HepG2 (cell line): ENCODE data around the gene VPREB3. TPM values are rescaled to one million over a fixed set of nuclear protein-coding genes. Genes with fewer than 3 reads are reported as not detected.
A peak's percentile ranks its signal among the peaks of the same experiment; 100 is the strongest.

Experiments used
- FOXK1 ChIP-seq: sonication (generic); formaldehyde crosslinking; IDR thresholded peaks from 2 replicates; pipeline ENCODE4 v1.4.0; 2020; ENCODE audit warnings: low read depth, missing genetic modification reagents, borderline replicate concordance
- GABPA ChIP-seq, 2 experiments: IDR thresholded peaks; 2 replicates each; pipeline ENCODE4 v1.6.1; 2011 to 2016; ENCODE audit warnings: low read depth in 2 of 2, low read length in 1 of 2, missing biosample characterization in 1 of 2, missing genetic modification characterization in 1 of 2
- GATA4 ChIP-seq: sonication (generic); IDR thresholded peaks from 2 replicates; pipeline ENCODE4 v1.6.1; 2016; ENCODE audit warnings: antibody characterized with exemption, low read depth, borderline replicate concordance
- KDM1A ChIP-seq: IDR thresholded peaks from 2 replicates; pipeline ENCODE4 v1.6.1; 2016; ENCODE audit warnings: missing compliant biosample characterization
- PAF1 ChIP-seq: IDR thresholded peaks from 2 replicates; pipeline ENCODE4 v1.6.1; 2016; ENCODE audit warnings: missing genetic modification reagents, missing compliant biosample characterization
- SAFB2 ChIP-seq: sonication (generic); formaldehyde crosslinking; IDR thresholded peaks from 2 replicates; pipeline ENCODE4 v1.5.1; 2020; ENCODE audit warnings: missing genetic modification reagents, low read depth, mild to moderate bottlenecking, borderline replicate concordance
- TEAD2 ChIP-seq: sonication (generic); formaldehyde crosslinking; IDR thresholded peaks from 2 replicates; pipeline ENCODE4 v1.9.0; 2021; ENCODE audit warnings: missing genetic modification reagents
- ZBTB38 ChIP-seq: sonication (generic); formaldehyde crosslinking; IDR thresholded peaks from 2 replicates; pipeline ENCODE4 v1.5.1; 2020; ENCODE audit warnings: mild to moderate bottlenecking, missing genetic modification reagents
- ZBTB7A ChIP-seq: sonication (generic); formaldehyde crosslinking; IDR thresholded peaks from 2 replicates; pipeline ENCODE4 v1.8.0; 2022; ENCODE audit warnings: mild to moderate bottlenecking, missing genetic modification reagents
- ZFYVE20 ChIP-seq: sonication (generic); formaldehyde crosslinking; IDR thresholded peaks from 2 replicates; pipeline ENCODE4 v1.8.0; 2023; ENCODE audit warnings: low read depth, mild to moderate bottlenecking, moderate library complexity, missing genetic modification reagents, borderline replicate concordance
- ZNF207 ChIP-seq: fragments of 450-650 bp; IDR thresholded peaks from 2 replicates; pipeline ENCODE4 v1.6.1; 2016; ENCODE audit warnings: antibody characterized with exemption, borderline replicate concordance
- ZNF569 ChIP-seq: sonication (generic); formaldehyde crosslinking; IDR thresholded peaks from 2 replicates; pipeline ENCODE4 v1.5.0; 2020; ENCODE audit warnings: mild to moderate bottlenecking, missing genetic modification reagents, moderate library complexity, borderline replicate concordance
- ZNF747 ChIP-seq: sonication (generic); formaldehyde crosslinking; IDR thresholded peaks from 2 replicates; pipeline ENCODE4 v1.8.1; 2023; ENCODE audit warnings: missing genetic modification reagents, mild to moderate bottlenecking, borderline replicate concordance
- polyA plus RNA-seq, 8 experiments: library from polyadenylated mRNA; depleted of rRNA in 3 of 8; stranded (reverse) in 7 of 8; unstranded in 1 of 8; fragments of >200 nt; fragmentation: Illumina TruSeq in 4 of 8; extraction: Trizol in 4 of 8; gene quantifications; 2 replicates each; pipeline versions ENCODE4 v1.2.1 to v1.2.3, GENCODE V29; 2011 to 2016; ENCODE audit warnings: low read depth in 4 of 8, missing spikeins in 1 of 8, mixed read lengths in 1 of 8; ENCODE audit not compliant: insufficient read depth in 1 of 8
- total RNA-seq, 5 experiments: library from RNA; depleted of rRNA; stranded (reverse); fragments of >200 nt; fragmentation: Illumina TruSeq; extraction: Trizol; gene quantifications; 2 replicates each; pipeline ENCODE4 v1.2.3, GENCODE V29; 2016; ENCODE audit warnings: low read depth in 1 of 5
- TF ChIP-seq, protein P1 (sequence below): sonication (generic); formaldehyde crosslinking; IDR thresholded peaks from 2 replicates; pipeline ENCODE4 v1.4.0; 2020; ENCODE audit warnings: missing genetic modification reagents, borderline replicate concordance
- TF ChIP-seq, protein P2 (sequence below): sonication (generic); formaldehyde crosslinking; IDR thresholded peaks from 2 replicates; pipeline ENCODE4 v1.4.0; 2020; ENCODE audit warnings: low read depth, missing genetic modification reagents
- TF ChIP-seq, protein P3 (sequence below): sonication (generic); formaldehyde crosslinking; IDR thresholded peaks from 2 replicates; pipeline ENCODE4 v1.4.0; 2020; ENCODE audit warnings: mild to moderate bottlenecking, low read depth, missing genetic modification reagents
- TF ChIP-seq, protein P4 (sequence below): sonication (generic); formaldehyde crosslinking; IDR thresholded peaks from 2 replicates; pipeline ENCODE4 v1.5.0; 2020; ENCODE audit warnings: missing genetic modification reagents
- TF ChIP-seq, protein P5 (sequence below): sonication (generic); formaldehyde crosslinking; IDR thresholded peaks from 2 replicates; pipeline ENCODE4 v1.5.0; 2020; ENCODE audit warnings: mild to moderate bottlenecking, missing genetic modification reagents

Gene VPREB3
- total and polyA plus RNA-seq, 2 of the 13 experiments (the other 11 are each of a cell fraction or from before 2014, with no cell fraction given), result 0.22 TPM; not detected in 1

DNA sequence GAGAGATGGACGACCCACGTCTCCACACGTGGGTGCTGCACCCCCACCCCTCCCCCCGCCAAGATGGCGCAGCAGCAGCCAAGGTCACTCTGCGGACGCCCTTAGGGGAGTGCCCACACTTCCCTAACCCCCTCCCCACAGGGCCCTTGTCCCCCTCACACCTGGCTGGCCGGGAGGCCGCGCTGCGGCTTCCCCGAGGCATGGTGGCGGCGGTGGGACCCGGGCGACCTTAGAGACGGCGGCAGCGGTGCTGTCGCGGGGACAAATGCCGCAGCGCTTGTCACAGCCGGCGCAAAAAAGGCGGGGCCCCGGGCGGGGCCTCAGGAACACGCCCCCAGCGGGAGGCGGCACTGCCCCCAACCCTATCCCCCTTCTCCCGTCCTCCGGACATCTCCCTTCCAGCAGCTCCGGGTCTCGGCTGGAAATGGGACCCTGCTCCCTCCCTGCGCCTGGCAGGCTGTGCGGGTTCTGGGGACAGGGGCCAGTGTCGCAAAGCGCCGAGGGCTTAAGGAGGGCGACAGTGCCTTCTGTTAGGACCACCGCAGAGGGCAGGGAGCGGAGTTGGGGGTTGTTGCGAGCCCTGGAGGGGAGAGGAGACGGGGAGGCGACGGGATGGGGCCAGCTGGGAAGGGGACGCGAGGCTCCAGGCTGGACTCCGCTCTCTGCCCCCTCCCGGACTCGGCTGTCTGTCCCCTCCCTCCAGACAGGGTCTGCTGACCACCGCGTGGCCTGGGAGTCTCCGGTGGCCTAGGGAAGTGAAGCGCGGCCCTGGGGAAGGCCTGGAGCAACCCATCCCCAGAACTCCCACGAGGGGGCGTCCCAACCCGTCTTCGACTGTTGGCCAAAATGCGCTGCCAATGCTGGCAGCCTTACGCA lies 13.7 kb upstream of the VPREB3 start, which contains the start of gene CHCHD10 (continued):
- TF ChIP-seq ZBTB38 (CRISPR knock-in tag), result peak; percentile 50; the same call in 1 of the 2 replicates
- TF ChIP-seq SAFB2 (CRISPR knock-in tag), result peak; percentile 66
- no peak for TF ChIP-seq GABPA (IDR thresholded peaks at IDR 0.05; ENCODE audit: low read depth, low read length)
- TF ChIP-seq GABPA (CRISPR knock-in tag; IDR thresholded peaks at IDR 0.05; ENCODE audit: low read depth), result no peak
- TF ChIP-seq PAF1 (CRISPR knock-in tag), result no peak
- TF ChIP-seq, protein P1, sequence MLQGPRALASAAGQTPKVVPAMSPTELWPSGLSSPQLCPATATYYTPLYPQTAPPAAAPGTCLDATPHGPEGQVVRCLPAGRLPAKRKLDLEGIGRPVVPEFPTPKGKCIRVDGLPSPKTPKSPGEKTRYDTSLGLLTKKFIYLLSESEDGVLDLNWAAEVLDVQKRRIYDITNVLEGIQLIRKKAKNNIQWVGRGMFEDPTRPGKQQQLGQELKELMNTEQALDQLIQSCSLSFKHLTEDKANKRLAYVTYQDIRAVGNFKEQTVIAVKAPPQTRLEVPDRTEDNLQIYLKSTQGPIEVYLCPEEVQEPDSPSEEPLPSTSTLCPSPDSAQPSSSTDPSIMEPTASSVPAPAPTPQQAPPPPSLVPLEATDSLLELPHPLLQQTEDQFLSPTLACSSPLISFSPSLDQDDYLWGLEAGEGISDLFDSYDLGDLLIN, result no peak
- TF ChIP-seq KDM1A (CRISPR knock-in tag), result no peak
- TF ChIP-seq, protein P2, sequence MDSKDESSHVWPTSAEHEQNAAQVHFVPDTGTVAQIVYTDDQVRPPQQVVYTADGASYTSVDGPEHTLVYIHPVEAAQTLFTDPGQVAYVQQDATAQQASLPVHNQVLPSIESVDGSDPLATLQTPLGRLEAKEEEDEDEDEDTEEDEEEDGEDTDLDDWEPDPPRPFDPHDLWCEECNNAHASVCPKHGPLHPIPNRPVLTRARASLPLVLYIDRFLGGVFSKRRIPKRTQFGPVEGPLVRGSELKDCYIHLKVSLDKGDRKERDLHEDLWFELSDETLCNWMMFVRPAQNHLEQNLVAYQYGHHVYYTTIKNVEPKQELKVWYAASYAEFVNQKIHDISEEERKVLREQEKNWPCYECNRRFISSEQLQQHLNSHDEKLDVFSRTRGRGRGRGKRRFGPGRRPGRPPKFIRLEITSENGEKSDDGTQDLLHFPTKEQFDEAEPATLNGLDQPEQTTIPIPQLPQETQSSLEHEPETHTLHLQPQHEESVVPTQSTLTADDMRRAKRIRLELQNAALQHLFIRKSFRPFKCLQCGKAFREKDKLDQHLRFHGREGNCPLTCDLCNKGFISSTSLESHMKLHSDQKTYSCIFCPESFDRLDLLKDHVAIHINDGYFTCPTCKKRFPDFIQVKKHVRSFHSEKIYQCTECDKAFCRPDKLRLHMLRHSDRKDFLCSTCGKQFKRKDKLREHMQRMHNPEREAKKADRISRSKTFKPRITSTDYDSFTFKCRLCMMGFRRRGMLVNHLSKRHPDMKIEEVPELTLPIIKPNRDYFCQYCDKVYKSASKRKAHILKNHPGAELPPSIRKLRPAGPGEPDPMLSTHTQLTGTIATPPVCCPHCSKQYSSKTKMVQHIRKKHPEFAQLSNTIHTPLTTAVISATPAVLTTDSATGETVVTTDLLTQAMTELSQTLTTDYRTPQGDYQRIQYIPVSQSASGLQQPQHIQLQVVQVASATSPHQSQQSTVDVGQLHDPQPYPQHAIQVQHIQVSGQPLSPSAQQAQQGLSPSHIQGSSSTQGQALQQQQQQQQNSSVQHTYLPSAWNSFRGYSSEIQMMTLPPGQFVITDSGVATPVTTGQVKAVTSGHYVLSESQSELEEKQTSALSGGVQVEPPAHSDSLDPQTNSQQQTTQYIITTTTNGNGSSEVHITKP (CRISPR knock-in tag), result no peak
- TF ChIP-seq ZBTB7A (CRISPR knock-in tag), result peak; percentile 89; the same call in 1 of the 2 replicates
- TF ChIP-seq GATA4, result peak; percentile 58; the same call in 1 of the 2 replicates
- TF ChIP-seq, protein P3, sequence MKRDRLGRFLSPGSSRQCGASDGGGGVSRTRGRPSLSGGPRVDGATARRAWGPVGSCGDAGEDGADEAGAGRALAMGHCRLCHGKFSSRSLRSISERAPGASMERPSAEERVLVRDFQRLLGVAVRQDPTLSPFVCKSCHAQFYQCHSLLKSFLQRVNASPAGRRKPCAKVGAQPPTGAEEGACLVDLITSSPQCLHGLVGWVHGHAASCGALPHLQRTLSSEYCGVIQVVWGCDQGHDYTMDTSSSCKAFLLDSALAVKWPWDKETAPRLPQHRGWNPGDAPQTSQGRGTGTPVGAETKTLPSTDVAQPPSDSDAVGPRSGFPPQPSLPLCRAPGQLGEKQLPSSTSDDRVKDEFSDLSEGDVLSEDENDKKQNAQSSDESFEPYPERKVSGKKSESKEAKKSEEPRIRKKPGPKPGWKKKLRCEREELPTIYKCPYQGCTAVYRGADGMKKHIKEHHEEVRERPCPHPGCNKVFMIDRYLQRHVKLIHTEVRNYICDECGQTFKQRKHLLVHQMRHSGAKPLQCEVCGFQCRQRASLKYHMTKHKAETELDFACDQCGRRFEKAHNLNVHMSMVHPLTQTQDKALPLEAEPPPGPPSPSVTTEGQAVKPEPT (CRISPR knock-in tag), result no peak
- TF ChIP-seq FOXK1, result 0 out of 2 replicates have a peak, but pooled peaks have one; percentile 10
- no peak for TF ChIP-seq ZNF207
- no peak for TF ChIP-seq ZFYVE20 (CRISPR knock-in tag)
- TF ChIP-seq TEAD2 (CRISPR knock-in tag), result no peak
- 0 out of 2 replicates have a peak, but pooled peaks have one; percentile 70 for TF ChIP-seq ZNF569 (CRISPR knock-in tag)
- TF ChIP-seq ZNF747 (CRISPR knock-in tag), result peak; percentile 68; the same call in 1 of the 2 replicates
- TF ChIP-seq, protein P4, sequence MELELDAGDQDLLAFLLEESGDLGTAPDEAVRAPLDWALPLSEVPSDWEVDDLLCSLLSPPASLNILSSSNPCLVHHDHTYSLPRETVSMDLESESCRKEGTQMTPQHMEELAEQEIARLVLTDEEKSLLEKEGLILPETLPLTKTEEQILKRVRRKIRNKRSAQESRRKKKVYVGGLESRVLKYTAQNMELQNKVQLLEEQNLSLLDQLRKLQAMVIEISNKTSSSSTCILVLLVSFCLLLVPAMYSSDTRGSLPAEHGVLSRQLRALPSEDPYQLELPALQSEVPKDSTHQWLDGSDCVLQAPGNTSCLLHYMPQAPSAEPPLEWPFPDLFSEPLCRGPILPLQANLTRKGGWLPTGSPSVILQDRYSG (CRISPR knock-in tag), result no peak
- TF ChIP-seq, protein P5, sequence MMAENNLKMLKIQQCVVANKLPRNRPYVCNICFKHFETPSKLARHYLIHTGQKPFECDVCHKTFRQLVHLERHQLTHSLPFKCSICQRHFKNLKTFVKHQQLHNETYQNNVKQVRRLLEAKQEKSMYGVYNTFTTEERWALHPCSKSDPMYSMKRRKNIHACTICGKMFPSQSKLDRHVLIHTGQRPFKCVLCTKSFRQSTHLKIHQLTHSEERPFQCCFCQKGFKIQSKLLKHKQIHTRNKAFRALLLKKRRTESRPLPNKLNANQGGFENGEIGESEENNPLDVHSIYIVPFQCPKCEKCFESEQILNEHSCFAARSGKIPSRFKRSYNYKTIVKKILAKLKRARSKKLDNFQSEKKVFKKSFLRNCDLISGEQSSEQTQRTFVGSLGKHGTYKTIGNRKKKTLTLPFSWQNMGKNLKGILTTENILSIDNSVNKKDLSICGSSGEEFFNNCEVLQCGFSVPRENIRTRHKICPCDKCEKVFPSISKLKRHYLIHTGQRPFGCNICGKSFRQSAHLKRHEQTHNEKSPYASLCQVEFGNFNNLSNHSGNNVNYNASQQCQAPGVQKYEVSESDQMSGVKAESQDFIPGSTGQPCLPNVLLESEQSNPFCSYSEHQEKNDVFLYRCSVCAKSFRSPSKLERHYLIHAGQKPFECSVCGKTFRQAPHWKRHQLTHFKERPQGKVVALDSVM (CRISPR knock-in tag), result no peak
